ENCODE data around the gene FRMD4B. TPM values are rescaled to one million over a fixed set of nuclear protein-coding genes. Genes with fewer than 3 reads are reported as not detected.

The FRMD4B gene
- total and polyA plus RNA-seq, 10 of the 15 experiments (the other 5 are each of a cell fraction or from before 2014, with no cell fraction given): 3.9 to 11.4 (median 8.0) TPM

DNA sequence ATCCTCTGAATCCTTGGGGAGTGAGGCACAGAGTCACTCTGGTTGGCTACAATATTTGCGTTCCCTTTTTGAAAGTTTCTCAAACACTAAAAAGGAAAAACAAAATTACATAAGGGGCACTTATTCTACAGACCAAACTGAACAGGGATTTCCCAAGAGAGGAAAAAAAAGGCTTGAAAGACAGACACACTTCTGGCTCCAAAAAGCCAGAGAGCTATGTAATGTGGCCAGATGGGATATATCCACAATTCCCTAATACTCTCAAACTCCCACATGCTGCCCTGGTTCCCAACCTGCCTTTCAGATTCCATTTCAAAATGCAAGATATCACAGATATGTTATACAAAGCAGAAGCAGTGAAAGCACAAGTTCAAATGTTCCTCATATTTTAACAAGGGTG is 1.6 kb downstream of the FRMD4B start:
- H3K4me1 ChIP-seq (ENCODE audit: control insufficient read depth, insufficient read depth, low read length): no peaks in the 10 kb centered on the region
- FAIRE-seq (no peak), ATAC-seq (no peak), DNase-seq (ENCODE audit: low read depth, low spot score) (no peak)
- no peaks in the 10 kb centered on the region for H3K9me3 ChIP-seq (replicated peaks; ENCODE audit: control insufficient read depth, insufficient read depth, low read length)
- H3K9ac ChIP-seq (ENCODE audit: control insufficient read depth, insufficient read depth, low read length): no peak overlapping the region
- H3K27ac ChIP-seq (ENCODE audit: control insufficient read depth, insufficient read depth): no peak overlapping the region
- ChIA-PET SMC1A (ENCODE audit: uncharacterized antibody, unreplicated experiment) (interaction anchor here (0.6 to 1.5 kb wide), 3 partner anchors 15 to 58 kb away, joined by 3 to 6 read pairs (median 4); no protein-coding TSS in a partner anchor), RAD21 (ENCODE audit: unreplicated experiment) (no interaction called here), CTCF (no interaction called here), POLR2A (no interaction called here)
- H4K20me1 ChIP-seq (ENCODE audit: control insufficient read depth, insufficient read depth): no peaks in the 10 kb centered on the region
- no TSS peak for BruUV-seq (replicated peaks)
- no peak for TF ChIP-seq ZNF24 (IDR thresholded peaks at IDR 0.05)
- no peak overlapping the region for H2AFZ ChIP-seq (ENCODE audit: control insufficient read depth, low read depth, low read length)
- H3K27me3 ChIP-seq (replicated peaks in 1 of 2; ENCODE audit: control insufficient read depth in 2 of 2, insufficient read depth in 2 of 2, low read length in 1 of 2): peaks cover 5 to 9% of the 10 kb centered on the region in 2 experiments
- no peak overlapping the region for H3K4me2 ChIP-seq (ENCODE audit: control insufficient read depth, insufficient read depth)
- intact Hi-C loops (cut with micrococcal nuclease; ENCODE audit: unreplicated experiment): no loop called here
- in situ Hi-C loops (cut with MboI): no loop called here
- H3K36me3 ChIP-seq (ENCODE audit: control insufficient read depth in 2 of 2, insufficient read depth in 2 of 2, low read length in 1 of 2): no peaks in the 10 kb centered on the region
- no peak overlapping the region for H3K4me3 ChIP-seq
- 29% methylated on average over 1 of the region's 1 CpG for WGBS (ENCODE audit: insufficient coverage, insufficient replicate concordance, low lambda C conversion rate, missing lambda C conversion rate)
- no peaks in the 10 kb centered on the region for H3K79me2 ChIP-seq (ENCODE audit: control insufficient read depth, insufficient read depth, low read length)

DNA sequence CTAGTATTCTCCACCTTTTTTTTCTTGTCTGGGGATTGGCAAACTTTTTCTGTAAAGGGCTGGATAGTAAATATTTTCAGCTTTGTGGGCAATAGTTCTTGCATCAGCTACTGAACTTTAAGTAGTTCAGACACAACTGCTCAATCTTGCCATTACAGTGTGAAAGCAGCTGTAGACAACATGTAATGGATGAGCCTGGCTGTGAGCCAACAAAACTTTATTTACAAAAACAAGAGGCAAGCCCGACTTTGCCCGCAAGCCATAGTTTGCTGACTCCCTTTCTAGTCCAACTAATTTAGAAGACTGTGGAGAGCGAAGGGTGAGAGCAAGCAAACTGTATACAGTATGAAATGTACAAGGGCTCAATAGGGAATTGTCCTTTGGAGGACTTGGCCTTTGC is 6.2 kb downstream of the FRMD4B start:
- no peaks in the 10 kb centered on the region; the same call in 2 of the 3 replicates for H3K9me3 ChIP-seq (replicated peaks; ENCODE audit: control insufficient read depth, insufficient read depth, low read length)
- ChIA-PET SMC1A (ENCODE audit: uncharacterized antibody, unreplicated experiment) (interaction anchor here (0.6 to 2.7 kb wide), 2 partner anchors 30 to 58 kb away, joined by 3 to 8 read pairs; no protein-coding TSS in a partner anchor), POLR2A (interaction anchor here (1.2 kb wide), 1 partner anchor 8 kb away, joined by 3 read pairs; no protein-coding TSS in a partner anchor), CTCF (interaction anchor here (0.6 to 1.8 kb wide), 3 partner anchors 11 to 218 kb away, joined by 3 to 10 read pairs (median 4); no protein-coding TSS in a partner anchor), RAD21 (ENCODE audit: unreplicated experiment) (no interaction called here)
- no peak overlapping the region for H3K4me2 ChIP-seq (ENCODE audit: control insufficient read depth, insufficient read depth)
- no peak overlapping the region for H2AFZ ChIP-seq (ENCODE audit: control insufficient read depth, low read depth, low read length)
- no peak overlapping the region for H3K4me3 ChIP-seq
- no peak for ATAC-seq
- no peaks in the 10 kb centered on the region for H4K20me1 ChIP-seq (ENCODE audit: control insufficient read depth, insufficient read depth)
- in situ Hi-C loops (cut with MboI): no loop called here
- no peaks in the 10 kb centered on the region for H3K79me2 ChIP-seq (ENCODE audit: control insufficient read depth, insufficient read depth, low read length)
- no TSS peak for BruUV-seq (replicated peaks)
- no peaks in the 10 kb centered on the region for H3K36me3 ChIP-seq (ENCODE audit: control insufficient read depth in 2 of 2, insufficient read depth in 2 of 2, low read length in 1 of 2)
- H3K27me3 ChIP-seq (replicated peaks in 1 of 2; ENCODE audit: control insufficient read depth in 2 of 2, insufficient read depth in 2 of 2, low read length in 1 of 2): no peaks in the 10 kb centered on the region; a peak in 1 of 4 replicates
- no peak for TF ChIP-seq ZSCAN29 (IDR thresholded peaks at IDR 0.05)
- no peak for TF ChIP-seq SMAD5 (IDR thresholded peaks at IDR 0.05; ENCODE audit: low read depth)
- no peak for TF ChIP-seq ZNF217 (IDR thresholded peaks at IDR 0.05)
- no peak for TF ChIP-seq STAT3 (IDR thresholded peaks at IDR 0.05; ENCODE audit: low read depth, low read length)
- TF ChIP-seq RBBP5 (conservative IDR thresholded peaks at IDR 0.05): no peak
- no peak for TF ChIP-seq SREBF1 (IDR thresholded peaks at IDR 0.05; ENCODE audit: low read length)
- TF ChIP-seq CREM (IDR thresholded peaks at IDR 0.05; ENCODE audit: low read depth): no peak
- no peak for TF ChIP-seq CHD4 (IDR thresholded peaks at IDR 0.05)
- TF ChIP-seq ZBTB40 (IDR thresholded peaks at IDR 0.05; ENCODE audit: borderline replicate concordance): no peak
- TF ChIP-seq NKRF (conservative IDR thresholded peaks at IDR 0.05): no peak
- TF ChIP-seq SIX5 (IDR thresholded peaks at IDR 0.05; ENCODE audit: low read depth, low read length, severe bottlenecking): no peak
- no peak for TF ChIP-seq GABPA (IDR thresholded peaks at IDR 0.05; ENCODE audit: low read depth)
- intact Hi-C loops (cut with micrococcal nuclease; ENCODE audit: unreplicated experiment): no loop called here
- no peak overlapping the region for H3K27ac ChIP-seq (ENCODE audit: control insufficient read depth, insufficient read depth)
- no peak for FAIRE-seq
- 58% methylated on average over 3 of the region's 3 CpGs for WGBS (ENCODE audit: insufficient coverage, insufficient replicate concordance, low lambda C conversion rate, missing lambda C conversion rate)
- no peak for DNase-seq (ENCODE audit: low read depth, low spot score)
- no peak overlapping the region for H3K9ac ChIP-seq (ENCODE audit: control insufficient read depth, insufficient read depth, low read length)
- no peaks in the 10 kb centered on the region for H3K4me1 ChIP-seq (ENCODE audit: control insufficient read depth, insufficient read depth, low read length)
